SH-SY5Y (cell line): ENCODE data around the gene PARVB.

Experiments used
- GATA2 ChIP-seq: IDR thresholded peaks from 2 replicates; pipeline ENCODE4 v1.6.1; 2011; ENCODE audit warnings: mild to moderate bottlenecking, low read depth, low read length
- GATA3 ChIP-seq: IDR thresholded peaks from 2 replicates; pipeline ENCODE4 v1.6.1; 2011; ENCODE audit warnings: low read depth, mild to moderate bottlenecking, low read length, moderate library complexity

DNA sequence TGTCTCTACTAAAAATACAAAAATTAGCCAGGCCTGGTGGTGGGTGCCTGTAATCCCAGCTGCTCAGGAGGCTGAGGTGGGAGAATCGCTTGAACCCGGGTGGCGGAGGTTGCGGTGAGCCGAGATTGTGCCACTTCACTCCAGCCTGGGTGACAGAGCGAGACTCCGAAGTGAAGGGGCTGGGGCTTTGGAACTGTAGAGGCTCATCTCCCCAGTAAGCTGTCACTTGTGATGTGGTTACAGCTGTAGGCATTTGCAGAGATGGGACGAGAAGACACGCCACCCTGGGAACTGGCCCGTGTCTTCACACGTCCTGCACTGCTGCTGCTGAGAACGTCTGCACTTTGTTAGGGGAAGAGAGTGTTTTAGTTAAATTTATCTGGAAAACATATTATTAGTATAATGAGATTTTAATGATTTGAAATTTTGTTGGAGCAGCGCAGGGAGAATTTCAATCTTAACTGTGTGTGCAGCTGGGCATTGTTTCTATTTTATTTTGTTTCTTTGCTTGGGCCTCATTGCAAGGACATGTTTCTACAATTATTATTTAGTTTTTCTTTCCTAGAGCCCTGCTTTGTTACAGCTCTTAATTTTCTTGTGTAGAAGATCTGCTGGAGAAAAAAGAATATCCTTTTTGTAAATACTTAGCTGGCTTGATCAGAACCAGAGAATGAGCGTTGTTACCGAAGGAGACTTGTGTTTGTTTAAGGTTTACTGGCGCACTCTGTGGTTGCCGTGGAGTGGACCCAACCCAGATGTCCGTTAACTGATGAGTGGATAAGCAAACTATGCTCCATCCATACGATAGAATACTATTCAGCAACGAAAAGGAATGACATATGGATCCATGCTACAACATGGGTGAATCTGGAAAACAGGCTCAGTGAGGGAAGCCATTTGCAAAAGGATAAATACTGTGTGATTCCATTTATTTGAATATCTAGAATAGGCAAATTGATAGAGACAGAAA lies 18.4 kb downstream of the PARVB start:
- no peak for TF ChIP-seq GATA2
- no peak for TF ChIP-seq GATA3
